ENCODE data around the gene ATXN7L1. TPM values are rescaled to one million over a fixed set of nuclear protein-coding genes. Genes with fewer than 3 reads are reported as not detected.

Gene ATXN7L1
- total and polyA plus RNA-seq, 2 of the 8 experiments (the other 6 are each of a cell fraction or from before 2014, with no cell fraction given) = 14.3 to 34.0 TPM

DNA sequence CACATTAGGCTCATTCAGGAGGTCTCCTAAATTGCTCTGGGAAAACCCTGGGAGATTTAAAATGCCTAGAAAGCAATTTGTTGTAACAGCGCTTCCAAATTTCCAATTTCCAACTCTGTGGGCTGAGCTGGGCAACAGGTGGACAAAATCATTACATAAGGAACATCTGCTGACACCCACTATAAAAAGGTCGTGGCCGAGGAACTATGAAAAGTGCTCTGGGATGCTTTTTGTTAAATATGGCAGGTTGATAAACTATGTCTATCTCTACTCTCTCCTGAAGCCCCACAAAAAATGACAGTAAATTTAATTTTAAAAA is 45.1 kb downstream of the ATXN7L1 start (continued):
- no peak for TF ChIP-seq RBBP5 (IDR thresholded peaks at IDR 0.05; ENCODE audit: borderline replicate concordance, low read depth, low read length)
- TF ChIP-seq ATF2 (IDR thresholded peaks at IDR 0.05; ENCODE audit: low read length) = no peak
- TF ChIP-seq, protein P1, sequence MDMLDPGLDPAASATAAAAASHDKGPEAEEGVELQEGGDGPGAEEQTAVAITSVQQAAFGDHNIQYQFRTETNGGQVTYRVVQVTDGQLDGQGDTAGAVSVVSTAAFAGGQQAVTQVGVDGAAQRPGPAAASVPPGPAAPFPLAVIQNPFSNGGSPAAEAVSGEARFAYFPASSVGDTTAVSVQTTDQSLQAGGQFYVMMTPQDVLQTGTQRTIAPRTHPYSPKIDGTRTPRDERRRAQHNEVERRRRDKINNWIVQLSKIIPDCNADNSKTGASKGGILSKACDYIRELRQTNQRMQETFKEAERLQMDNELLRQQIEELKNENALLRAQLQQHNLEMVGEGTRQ (IDR thresholded peaks at IDR 0.05; ENCODE audit: low read length) = no peak
- TF ChIP-seq JUN (IDR thresholded peaks at IDR 0.05; ENCODE audit: low read depth, low read length) = no peak
- no peak for TF ChIP-seq HDAC6 (IDR thresholded peaks at IDR 0.05; ENCODE audit: low read depth, low read length)

All from H1 (cell line).